ENCODE data around the gene KLF6.

DNA sequence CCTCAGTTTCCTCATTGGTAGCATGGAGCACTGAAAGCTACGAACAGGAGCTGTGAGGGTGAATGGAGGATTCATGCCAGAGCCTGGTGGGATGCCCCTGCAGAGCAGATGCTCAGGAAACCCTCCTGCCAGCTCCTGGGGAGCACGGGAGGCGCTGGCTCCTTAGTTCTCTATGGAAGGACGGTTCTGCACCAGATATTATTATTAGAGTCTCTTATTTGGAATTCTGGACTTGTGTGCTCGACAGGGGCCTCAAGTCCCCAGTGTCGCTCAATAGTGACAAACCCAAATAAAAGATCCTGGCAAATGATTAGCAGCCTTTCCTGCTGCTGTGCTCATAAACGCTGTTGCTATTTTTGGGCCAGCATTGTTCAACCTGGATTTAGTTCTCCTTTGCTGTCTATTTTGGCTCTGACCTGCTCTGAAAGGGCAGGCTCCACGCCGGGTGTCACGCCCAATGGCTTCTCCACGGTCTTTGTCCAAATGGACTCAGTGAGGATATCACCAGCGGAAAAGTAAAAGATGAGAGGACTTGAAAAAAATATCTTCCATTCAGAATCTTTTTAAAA, 23.0 kb upstream of the KLF6 start:
- TF ChIP-seq, protein P1, sequence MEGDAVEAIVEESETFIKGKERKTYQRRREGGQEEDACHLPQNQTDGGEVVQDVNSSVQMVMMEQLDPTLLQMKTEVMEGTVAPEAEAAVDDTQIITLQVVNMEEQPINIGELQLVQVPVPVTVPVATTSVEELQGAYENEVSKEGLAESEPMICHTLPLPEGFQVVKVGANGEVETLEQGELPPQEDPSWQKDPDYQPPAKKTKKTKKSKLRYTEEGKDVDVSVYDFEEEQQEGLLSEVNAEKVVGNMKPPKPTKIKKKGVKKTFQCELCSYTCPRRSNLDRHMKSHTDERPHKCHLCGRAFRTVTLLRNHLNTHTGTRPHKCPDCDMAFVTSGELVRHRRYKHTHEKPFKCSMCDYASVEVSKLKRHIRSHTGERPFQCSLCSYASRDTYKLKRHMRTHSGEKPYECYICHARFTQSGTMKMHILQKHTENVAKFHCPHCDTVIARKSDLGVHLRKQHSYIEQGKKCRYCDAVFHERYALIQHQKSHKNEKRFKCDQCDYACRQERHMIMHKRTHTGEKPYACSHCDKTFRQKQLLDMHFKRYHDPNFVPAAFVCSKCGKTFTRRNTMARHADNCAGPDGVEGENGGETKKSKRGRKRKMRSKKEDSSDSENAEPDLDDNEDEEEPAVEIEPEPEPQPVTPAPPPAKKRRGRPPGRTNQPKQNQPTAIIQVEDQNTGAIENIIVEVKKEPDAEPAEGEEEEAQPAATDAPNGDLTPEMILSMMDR (conservative IDR thresholded peaks at IDR 0.05) = no peak
- no peak for TF ChIP-seq ZFX (IDR thresholded peaks at IDR 0.05)
